Endometrial microvascular endothelial cells (primary cell): ENCODE results near the gene NVL. TPM values are rescaled to one million over a fixed set of nuclear protein-coding genes. Genes with fewer than 3 reads are reported as not detected.

Source experiments
- in situ Hi-C: cut with HindIII; loops from 2 replicates; pipeline ENCODE4 v1.10.0; 2017; ENCODE audit warnings: low sequenced_read_pairs, low pct_unique_long_range_greater_than_20kb; ENCODE audit errors: inconsistent ontology term
- total RNA-seq: library from RNA; depleted of rRNA; stranded (reverse); fragments of >200 nt; gene quantifications from one replicate; pipeline ENCODE4 v1.2.3, GENCODE V29; 2015; ENCODE audit errors: inconsistent ontology term

Gene NVL
- total RNA-seq, 1 donor from 2014 or later = 33.8 TPM

GRCh38 chr1:224298346-224299330 is 31.3 kb downstream of the NVL start:
- in situ Hi-C loops = no loop called here

GRCh38 chr1:224294775-224295174 is 35.2 kb downstream of the NVL start:
- in situ Hi-C loops = no loop called here

- in situ Hi-C loops = no loop called here
These were observed 37.6 kb downstream of the NVL start for GRCh38 chr1:224292419-224292818.

GRCh38 chr1:224289396-224289795 is 40.6 kb downstream of the NVL start:
- in situ Hi-C loops = no loop called here

DNA sequence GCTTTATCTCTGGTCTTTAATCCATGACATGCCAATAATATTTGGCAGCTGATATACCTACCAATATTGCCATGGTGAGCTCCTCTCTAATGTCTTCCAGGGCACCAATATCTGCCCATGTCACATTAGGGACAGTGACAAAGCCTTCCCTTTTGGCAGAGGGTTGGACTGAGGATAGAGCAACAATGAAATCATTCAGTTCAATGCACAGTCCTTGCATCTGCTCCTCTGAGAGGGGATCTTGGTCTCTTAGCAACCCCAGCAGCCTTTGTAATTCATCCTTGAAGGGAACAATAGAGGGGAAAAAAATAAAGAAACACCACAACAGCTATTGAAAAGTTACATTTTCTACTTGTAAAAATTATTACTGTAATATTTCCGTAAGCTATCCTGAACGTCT is 42.3 kb downstream of the NVL start:
- in situ Hi-C loops = no loop called here

DNA sequence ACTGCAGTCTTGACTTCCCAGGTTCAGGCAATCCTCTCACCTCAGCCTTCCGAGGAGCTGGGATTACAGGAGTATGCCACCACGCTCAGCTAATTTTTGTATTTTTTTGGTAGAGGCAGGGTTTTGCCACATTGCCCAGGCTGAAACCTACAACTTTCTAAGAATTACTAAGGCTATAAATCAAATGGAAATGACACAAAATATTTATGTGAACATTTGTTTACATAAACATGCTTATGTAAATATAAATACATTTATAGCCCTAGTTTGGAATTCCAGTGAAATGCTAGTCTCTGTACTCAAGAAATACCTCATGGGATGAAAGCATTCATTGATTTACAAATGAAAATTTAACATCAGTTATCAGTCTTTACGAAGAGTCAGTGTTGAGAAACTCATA is 47.8 kb downstream of the NVL start:
- in situ Hi-C loops = no loop called here

DNA sequence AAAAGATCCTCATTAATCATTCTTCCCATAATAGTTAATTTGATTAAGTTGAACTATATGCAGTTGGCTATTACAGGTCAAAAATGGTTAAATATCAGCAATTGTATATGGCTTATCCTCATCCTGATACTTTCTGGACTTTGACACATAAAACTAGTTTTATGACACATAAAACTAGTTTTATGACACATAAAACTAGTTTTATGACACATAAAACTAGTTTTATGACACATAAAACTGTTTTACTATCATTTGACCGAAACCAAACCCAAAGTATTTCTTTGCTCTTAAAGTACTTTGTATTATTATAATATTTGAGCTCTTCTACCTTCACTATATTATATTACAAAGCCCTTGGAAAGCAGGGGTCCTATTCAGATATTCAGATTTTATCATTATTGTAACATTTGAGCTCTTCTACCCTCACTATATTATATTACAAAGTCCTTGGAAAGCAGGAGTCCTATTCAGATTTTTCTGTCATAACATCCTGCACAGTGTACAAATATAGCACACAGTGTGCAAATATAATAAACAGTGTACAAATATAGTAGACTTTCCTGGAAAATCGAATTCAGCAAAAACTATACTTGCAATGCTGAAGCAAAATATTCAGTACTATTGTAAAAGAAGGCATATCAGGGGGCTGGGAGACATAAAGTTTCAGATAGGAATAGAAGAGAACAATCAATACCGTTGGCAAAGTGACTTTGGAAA is 53.0 kb downstream of the NVL start:
- in situ Hi-C loops = no loop called here

- in situ Hi-C loops = no loop called here
These were observed 54.9 kb downstream of the NVL start for GRCh38 chr1:224274970-224275626.

DNA sequence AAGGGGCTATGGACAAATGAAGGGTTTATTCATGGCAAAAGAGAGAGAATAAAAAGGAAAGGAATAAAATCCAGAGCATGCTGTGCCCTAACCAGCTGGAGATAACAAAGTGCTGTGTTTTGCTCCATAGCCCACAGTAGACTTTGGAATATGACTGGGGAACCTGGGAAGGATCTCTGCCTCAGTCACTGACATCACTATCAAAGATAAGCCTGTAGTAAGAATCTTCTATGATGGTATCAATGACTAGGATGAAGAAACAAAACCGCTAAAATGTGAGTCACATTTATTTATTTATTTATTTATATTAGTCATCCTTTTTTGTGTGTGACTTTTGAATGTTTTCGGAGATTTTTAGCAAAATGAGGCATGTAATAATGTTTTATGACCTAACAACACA is 56.3 kb downstream of the NVL start:
- in situ Hi-C loops = no loop called here

GRCh38 chr1:224271106-224271505 is 58.9 kb downstream of the NVL start:
- in situ Hi-C loops = no loop called here

GRCh38 chr1:224267925-224268324 is 62.0 kb downstream of the NVL start:
- in situ Hi-C loops = no loop called here

- in situ Hi-C loops = no loop called here
These were observed 62.8 kb downstream of the NVL start for GRCh38 chr1:224266915-224267856.

GRCh38 chr1:224266105-224266914 is 63.7 kb downstream of the NVL start:
- in situ Hi-C loops = no loop called here

DNA sequence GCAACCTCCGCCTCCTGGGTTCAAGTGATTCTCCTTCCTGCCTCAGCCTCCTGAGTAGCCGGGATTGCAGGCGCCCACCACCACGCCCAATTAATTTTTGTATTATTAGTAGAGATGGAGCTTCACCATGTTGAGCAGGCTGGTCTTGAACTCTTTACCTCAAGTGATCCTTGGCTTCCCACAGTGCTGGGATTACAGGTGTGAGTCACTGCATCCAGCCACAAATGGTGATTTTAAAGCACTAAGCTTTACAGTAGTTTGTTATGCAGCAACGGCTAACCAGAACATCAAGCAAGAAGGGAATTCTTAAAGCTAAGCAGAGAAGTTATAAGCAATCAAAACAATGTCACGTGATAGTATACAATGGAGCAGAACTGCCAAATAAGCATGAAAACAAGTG is 65.7 kb downstream of the NVL start:
- in situ Hi-C loops = no loop called here

- in situ Hi-C loops = no loop called here
These were observed 67.5 kb downstream of the NVL start for GRCh38 chr1:224262373-224263054.

GRCh38 chr1:224259986-224260385 is 70.0 kb downstream of the NVL start:
- in situ Hi-C loops = no loop called here

- in situ Hi-C loops = no loop called here
These were observed 71.6 kb downstream of the NVL start for GRCh38 chr1:224258351-224258750.
